Thymus (tissue), 11 donors: Measurements from ENCODE around the gene CD6. TPM values are rescaled to one million over a fixed set of nuclear protein-coding genes. Genes with fewer than 3 reads are reported as not detected.

Experiments used
- DNase-seq, 9 donors: peaks; one replicate each; pipeline ENCODE4 v3.0.0-alpha.2; 2013; ENCODE audit warnings: low spot score in 9 of 9, low read depth in 6 of 9, missing footprints in 1 of 9
- H3K27ac ChIP-seq, 2 donors: one replicate each; pipeline ENCODE4 v1.5.1; 2013; ENCODE audit warnings: control low read depth in 1 of 2, low read depth in 1 of 2, low read length in 1 of 2, mild to moderate bottlenecking in 1 of 2, moderate library complexity in 1 of 2
- H3K27me3 ChIP-seq, 2 donors: one replicate each; pipeline ENCODE4 v1.5.1; 2013; ENCODE audit warnings: low read length in 1 of 2; ENCODE audit not compliant: control insufficient read depth in 2 of 2, insufficient read depth in 1 of 2
- H3K36me3 ChIP-seq, 2 donors: one replicate each; pipeline ENCODE4 v1.5.1; 2013; ENCODE audit warnings: low read length in 1 of 2, mild to moderate bottlenecking in 1 of 2, moderate library complexity in 1 of 2; ENCODE audit not compliant: control insufficient read depth in 2 of 2, insufficient read depth in 2 of 2
- H3K4me1 ChIP-seq, 2 donors: one replicate each; pipeline ENCODE4 v1.5.1; 2013; ENCODE audit warnings: low read length in 2 of 2; ENCODE audit not compliant: control insufficient read depth in 2 of 2, insufficient read depth in 2 of 2
- H3K4me3 ChIP-seq, 2 donors: one replicate each; pipeline ENCODE4 v1.5.1; 2013; ENCODE audit warnings: low read length in 2 of 2, control low read depth in 1 of 2, mild to moderate bottlenecking in 1 of 2
- H3K9me3 ChIP-seq, 2 donors: one replicate each; pipeline ENCODE4 v1.5.1; 2013; ENCODE audit warnings: low read length in 1 of 2, mild to moderate bottlenecking in 1 of 2; ENCODE audit not compliant: control insufficient read depth in 2 of 2, insufficient read depth in 1 of 2
- WGBS: extraction: QIAGEN DNeasy Blood & Tissue Kit; methylation state at CpG from one replicate; pipeline ENCODE4 v1.1.7; 2013; 5-methylcytosine and 5-hydroxymethylcytosine counted together
- polyA plus RNA-seq: library from polyadenylated mRNA; stranded (reverse); fragments of 200-250 nt; gene quantifications from one replicate; pipeline ENCODE4 v1.2.3, GENCODE V29; 2013
- total RNA-seq: library from RNA; stranded (reverse); fragments of 120-200 nt; gene quantifications from one replicate; pipeline ENCODE4 v1.2.4, GENCODE V29; 2013
- donor health status: healthy.

Gene CD6
- total and polyA plus RNA-seq, 2 donors, result 30.7 to 74.1 TPM

DNA sequence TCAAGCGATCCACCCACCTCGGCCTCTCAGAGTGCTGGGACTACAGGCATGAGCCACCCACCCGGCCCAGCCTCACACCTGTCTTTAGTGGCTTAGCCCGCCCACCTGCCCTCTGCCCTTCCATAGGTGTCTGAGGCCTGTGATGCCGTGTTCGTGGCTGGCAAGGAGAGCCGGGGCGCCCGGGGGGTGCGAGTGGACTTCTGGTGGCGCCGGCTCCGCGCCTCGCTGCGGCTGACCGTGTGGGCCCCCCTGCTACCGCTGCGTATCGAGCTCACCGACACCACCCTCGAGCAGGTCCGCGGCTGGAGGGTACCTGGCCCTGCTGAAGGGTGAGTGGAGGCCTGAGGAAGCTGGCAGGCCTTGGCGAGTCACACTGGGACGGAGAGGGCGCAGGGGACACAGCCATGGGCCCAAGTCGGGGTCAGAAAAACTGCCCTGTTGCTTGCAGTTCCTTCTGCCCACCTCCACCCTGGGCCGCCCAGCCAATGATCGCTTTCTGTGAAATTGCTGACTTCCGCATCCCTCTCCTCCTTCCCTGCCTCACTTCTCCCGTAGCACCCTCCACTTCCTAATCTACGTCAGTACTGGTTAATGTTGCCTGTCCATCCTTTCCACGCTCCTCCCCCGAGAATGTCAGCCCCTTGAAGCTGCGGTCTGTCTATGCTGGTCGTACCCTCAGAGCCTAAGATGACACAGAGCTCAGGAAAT lies 37.9 kb upstream of the CD6 start:
- H3K36me3 ChIP-seq, result no peaks in the 10 kb centered on the region
- H3K27ac ChIP-seq, result no peak overlapping the region
- 97% methylated on average over 37 of the region's 37 CpGs for WGBS
- no peak overlapping the region for H3K4me3 ChIP-seq
- H3K9me3 ChIP-seq, result no peaks in the 10 kb centered on the region
- peaks cover 0 to 53% of the 10 kb centered on the region in 2 donors for H3K27me3 ChIP-seq
- no peak for DNase-seq
- H3K4me1 ChIP-seq, result peaks cover 0 to 4% of the 10 kb centered on the region in 2 donors

DNA sequence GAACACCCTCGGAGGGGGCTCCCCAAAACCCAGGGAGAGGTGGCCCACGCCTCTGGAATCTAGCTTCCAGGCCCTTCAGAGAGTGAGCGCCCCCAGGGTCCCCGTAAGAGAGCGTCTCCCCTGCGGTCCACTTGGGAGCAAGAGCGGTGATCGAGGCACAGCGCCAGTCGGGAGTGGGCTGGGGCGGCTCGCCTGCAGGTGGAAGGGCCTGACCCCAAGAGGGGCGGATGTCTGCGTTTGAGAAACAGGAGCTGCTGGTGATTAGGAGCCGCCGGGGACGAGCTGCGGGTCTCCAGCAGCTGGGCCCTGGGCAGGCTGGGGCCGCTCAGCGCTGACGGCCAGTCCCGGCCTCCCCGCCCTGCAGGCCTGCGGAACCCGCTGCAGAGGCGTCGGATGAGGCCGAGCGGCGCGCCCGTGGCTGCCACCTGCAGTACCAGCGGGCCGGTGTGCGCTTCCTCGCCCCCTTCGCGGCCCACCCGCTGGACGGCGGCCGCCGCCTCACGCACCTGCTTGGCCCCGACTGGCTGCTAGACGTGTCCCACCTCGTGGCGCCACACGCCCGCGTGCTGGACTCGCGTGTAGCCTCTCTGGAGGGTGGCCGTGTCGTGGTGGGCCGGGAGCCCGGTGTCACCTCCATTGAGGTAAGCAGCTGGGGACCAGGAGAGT lies 37.2 kb upstream of the CD6 start:
- Histone ChIP-seq H3K27me3 (peaks cover 0 to 46% of the 10 kb centered on the region in 2 donors), H3K9me3 (no peaks in the 10 kb centered on the region), H3K4me3 (no peak overlapping the region), H3K36me3 (no peaks in the 10 kb centered on the region), H3K4me1 (peaks cover 4 to 8% of the 10 kb centered on the region in 2 donors), H3K27ac (no peak overlapping the region)
- 95% methylated on average over 57 of the region's 57 CpGs for WGBS
- no peak for DNase-seq

DNA sequence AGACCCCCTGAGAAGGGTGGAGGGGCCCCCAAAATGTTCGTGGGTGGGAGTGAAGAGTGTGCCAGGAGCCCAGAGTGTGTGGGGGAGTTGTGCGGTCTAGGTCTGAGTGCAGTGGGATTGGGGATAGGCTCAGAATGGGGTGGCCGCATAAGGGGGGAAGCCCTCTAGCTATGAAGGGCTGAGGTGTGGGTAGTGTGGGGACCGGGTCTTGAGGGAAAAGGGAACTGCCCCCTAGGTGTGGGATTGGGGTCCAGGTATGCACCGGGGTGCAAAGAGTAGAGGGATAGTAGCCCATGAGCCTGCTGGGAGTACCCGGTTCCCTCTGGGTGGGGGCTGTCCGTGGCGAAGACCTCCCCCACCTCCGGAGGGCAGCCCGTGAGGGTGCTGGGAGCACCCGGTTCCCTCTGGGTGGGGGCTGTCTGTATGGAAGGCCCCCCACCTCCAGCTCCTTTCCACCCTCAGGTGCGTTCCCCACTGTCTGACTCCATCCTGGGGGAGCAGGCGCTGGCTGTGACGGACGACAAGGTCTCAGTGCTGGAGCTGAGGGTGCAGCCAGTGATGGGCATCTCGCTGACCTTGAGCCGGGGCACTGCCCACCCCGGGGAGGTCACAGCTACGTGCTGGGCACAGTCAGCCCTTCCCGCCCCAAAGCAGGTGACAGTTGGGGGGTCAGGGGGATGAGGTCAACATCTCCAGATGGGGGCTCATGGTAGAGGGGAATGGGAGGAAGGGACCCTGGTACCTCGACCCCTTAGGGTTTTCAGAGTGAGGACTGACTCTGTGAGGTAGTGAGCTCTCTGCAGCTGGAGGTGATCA lies 36.5 kb upstream of the CD6 start:
- no peak overlapping the region for H3K27ac ChIP-seq
- no peaks in the 10 kb centered on the region for H3K36me3 ChIP-seq
- no peak for DNase-seq
- H3K4me1 ChIP-seq, result peaks cover 11 to 15% of the 10 kb centered on the region in 2 donors
- H3K4me3 ChIP-seq, result no peak overlapping the region
- H3K27me3 ChIP-seq, result peaks cover 0 to 40% of the 10 kb centered on the region in 2 donors
- WGBS, result 91% methylated on average over 21 of the region's 21 CpGs
- H3K9me3 ChIP-seq, result no peaks in the 10 kb centered on the region

DNA sequence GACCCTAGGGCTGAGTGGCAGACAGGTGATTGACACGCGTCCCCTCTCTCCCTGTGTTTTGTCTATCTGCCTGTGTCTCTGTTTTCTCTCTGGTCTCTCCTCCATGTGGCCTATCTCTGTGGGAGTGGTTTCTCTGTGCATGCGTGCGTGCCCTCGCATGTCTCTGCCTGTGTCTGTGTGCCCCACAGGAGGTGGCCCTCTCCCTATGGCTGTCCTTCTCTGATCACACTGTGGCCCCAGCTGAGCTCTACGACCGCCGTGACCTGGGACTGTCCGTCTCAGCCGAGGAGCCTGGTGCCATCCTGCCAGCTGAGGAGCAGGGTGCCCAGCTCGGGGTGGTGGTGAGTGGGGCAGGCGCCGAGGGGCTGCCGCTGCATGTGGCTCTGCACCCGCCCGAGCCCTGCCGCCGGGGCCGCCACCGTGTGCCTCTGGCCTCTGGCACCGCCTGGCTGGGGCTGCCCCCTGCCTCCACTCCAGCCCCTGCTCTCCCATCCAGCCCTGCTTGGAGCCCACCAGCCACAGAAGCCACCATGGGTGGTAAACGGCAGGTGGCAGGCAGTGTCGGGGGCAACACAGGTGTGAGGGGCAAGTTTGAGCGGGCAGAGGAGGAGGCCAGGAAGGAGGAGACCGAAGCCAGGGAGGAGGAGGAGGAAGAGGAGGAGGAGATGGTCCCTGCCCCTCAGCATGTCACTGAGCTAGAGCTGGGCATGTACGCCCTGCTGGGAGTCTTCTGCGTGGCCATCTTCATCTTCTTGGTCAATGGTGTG lies 35.6 kb upstream of the CD6 start:
- DNase-seq, result no peak
- H3K27me3 ChIP-seq, result peaks cover 0 to 31% of the 10 kb centered on the region in 2 donors
- no peaks in the 10 kb centered on the region for H3K9me3 ChIP-seq
- no peak overlapping the region for H3K27ac ChIP-seq
- H3K4me3 ChIP-seq, result no peak overlapping the region
- H3K4me1 ChIP-seq, result peaks cover 18 to 24% of the 10 kb centered on the region in 2 donors
- WGBS, result 89% methylated on average over 27 of the region's 27 CpGs
- no peaks in the 10 kb centered on the region for H3K36me3 ChIP-seq

DNA sequence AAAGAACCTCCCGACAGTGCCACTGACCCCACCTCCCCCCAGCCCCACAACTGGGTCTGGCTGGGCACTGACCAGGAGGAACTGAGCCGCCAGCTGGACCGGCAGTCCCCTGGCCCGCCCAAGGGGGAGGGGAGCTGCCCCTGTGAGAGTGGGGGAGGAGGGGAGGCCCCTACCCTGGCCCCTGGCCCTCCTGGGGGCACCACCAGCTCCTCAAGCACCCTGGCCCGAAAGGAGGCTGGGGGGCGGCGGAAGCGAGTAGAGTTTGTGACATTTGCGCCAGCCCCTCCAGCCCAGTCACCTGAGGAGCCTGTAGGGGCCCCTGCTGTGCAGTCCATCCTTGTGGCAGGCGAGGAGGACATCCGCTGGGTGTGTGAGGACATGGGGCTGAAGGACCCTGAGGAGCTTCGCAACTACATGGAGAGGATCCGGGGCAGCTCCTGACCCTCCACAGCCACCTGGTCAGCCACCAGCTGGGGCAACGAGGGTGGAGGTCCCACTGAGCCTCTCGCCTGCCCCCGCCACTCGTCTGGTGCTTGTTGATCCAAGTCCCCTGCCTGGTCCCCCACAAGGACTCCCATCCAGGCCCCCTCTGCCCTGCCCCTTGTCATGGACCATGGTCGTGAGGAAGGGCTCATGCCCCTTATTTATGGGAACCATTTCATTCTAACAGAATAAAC lies 34.9 kb upstream of the CD6 start:
- Histone ChIP-seq H3K9me3 (no peaks in the 10 kb centered on the region), H3K36me3 (no peaks in the 10 kb centered on the region), H3K4me1 (peaks cover 23 to 31% of the 10 kb centered on the region in 2 donors), H3K4me3 (no peak overlapping the region), H3K27ac (no peak overlapping the region), H3K27me3 (peaks cover 0 to 26% of the 10 kb centered on the region in 2 donors)
- DNase-seq, result no peak
- 92% methylated on average over 18 of the region's 18 CpGs for WGBS

DNA sequence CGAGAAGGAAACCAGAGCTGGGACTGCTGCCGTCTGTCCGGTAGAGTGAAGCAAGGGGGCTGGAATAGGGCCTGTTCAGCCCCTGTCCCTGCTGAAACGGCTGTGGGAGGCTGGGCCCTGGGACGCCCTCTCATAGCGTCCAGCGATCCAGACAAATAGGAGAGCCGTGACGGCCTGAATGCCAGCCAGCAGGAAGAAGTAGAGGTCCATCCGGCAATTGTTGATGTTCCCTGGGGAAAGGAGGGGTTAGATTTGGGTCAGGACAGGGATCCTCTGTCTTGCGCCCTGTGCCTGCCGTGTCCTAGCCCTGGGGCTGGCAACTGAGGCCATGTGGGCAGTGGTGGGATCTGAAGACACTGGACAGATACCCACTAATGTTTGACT lies 34.3 kb upstream of the CD6 start:
- peaks cover 23 to 37% of the 10 kb centered on the region in 2 donors for H3K4me1 ChIP-seq
- H3K4me3 ChIP-seq, result no peak overlapping the region
- 96% methylated on average over 12 of the region's 12 CpGs for WGBS
- H3K9me3 ChIP-seq, result no peaks in the 10 kb centered on the region
- H3K36me3 ChIP-seq, result no peaks in the 10 kb centered on the region
- peaks cover 0 to 22% of the 10 kb centered on the region in 2 donors for H3K27me3 ChIP-seq
- H3K27ac ChIP-seq, result no peak overlapping the region
- DNase-seq, result no peak

DNA sequence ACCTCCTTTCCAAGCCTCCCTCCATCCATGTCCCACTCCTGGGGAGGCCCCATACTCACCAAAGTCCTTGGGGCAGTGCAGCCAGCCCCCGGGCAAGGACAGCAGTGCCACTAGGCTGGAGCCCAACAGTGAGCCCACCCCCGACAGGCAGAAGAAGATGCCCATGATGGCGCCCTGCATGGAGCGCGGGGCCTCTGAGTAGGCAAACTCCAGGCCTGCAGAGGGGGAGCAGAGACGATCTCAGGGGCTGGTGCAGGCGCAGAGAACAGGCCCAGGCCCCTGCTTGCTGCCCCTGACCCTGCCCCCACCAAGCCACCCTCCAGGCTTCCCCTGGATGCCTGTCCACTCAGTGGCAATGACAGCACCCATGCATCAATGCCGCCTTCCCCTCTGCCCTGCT lies 33.7 kb upstream of the CD6 start:
- 97% methylated on average over 8 of the region's 8 CpGs for WGBS
- DNase-seq, result no peak
- H3K9me3 ChIP-seq, result no peaks in the 10 kb centered on the region
- H3K4me3 ChIP-seq, result no peak overlapping the region
- peaks cover 0 to 22% of the 10 kb centered on the region in 2 donors for H3K27me3 ChIP-seq
- H3K4me1 ChIP-seq, result peaks cover 23 to 43% of the 10 kb centered on the region in 2 donors
- no peaks in the 10 kb centered on the region for H3K36me3 ChIP-seq
- no peak overlapping the region for H3K27ac ChIP-seq

DNA sequence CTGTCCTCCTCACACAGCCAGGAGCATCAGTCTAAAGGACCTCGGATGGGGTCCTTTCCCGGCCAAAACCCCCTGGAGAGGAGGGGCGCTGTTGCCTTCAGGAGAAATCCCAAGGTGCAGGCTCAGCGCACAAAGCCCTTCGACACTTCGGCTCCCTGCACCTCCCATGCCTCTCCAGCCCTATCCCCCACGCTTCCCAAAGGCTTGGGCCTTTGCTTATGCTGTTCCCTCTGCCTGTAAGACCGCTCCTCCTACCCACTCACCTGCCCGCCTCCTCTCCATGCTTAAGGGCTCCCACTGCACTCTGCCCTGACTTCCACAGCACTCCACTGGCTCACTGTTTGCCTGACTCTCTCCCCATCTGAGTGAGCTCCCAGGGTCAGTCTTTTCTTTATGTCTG lies 33.0 kb upstream of the CD6 start:
- peaks cover 23 to 43% of the 10 kb centered on the region in 2 donors for H3K4me1 ChIP-seq
- peaks cover 0 to 22% of the 10 kb centered on the region in 2 donors for H3K27me3 ChIP-seq
- no peaks in the 10 kb centered on the region for H3K9me3 ChIP-seq
- H3K4me3 ChIP-seq, result no peak overlapping the region
- H3K27ac ChIP-seq, result no peak overlapping the region
- no peak for DNase-seq
- H3K36me3 ChIP-seq, result no peaks in the 10 kb centered on the region
- WGBS, result 96% methylated on average over 9 of the region's 9 CpGs
